RWPE1 (cell line): Measurements from ENCODE around the gene GCFC2.
A peak's percentile ranks its signal among the peaks of the same experiment; 100 is the strongest.
"Not testable (repeated sequence)": the region's sequence is repeated elsewhere in the genome, so short reads cannot be mapped to it uniquely, and the experiment has no call there.

ENCODE experiments used
- CTCF ChIA-PET: fragments of 350-600 bp; sonication (Branson Sonifier 250); formaldehyde crosslinking; extraction: SDS; loops from one replicate; lab custom pipeline; 2021; lab: Yijun Ruan, JAX
- POLR2A ChIA-PET: fragments of 400-600 bp; formaldehyde crosslinking; extraction: SDS; loops from one replicate; lab custom pipeline; 2020; ENCODE audit warnings: antibody characterized with exemption; ENCODE audit not compliant: low non-redundant PET; lab: Yijun Ruan, JAX
- DNase-seq: peaks from one replicate; pipeline ENCODE4 v3.0.0; 2012; ENCODE audit warnings: low spot score
- H3K27ac ChIP-seq: fragments of 450-650 bp; 2 replicates; pipeline ENCODE4 v1.5.1; 2017
- CTCF ChIP-seq: fragments of 450-650 bp; conservative IDR thresholded peaks from 2 replicates; pipeline ENCODE4 v1.5.1; 2017; ENCODE audit warnings: low read depth, mild to moderate bottlenecking

Gene GCFC2

GRCh38 chr2:75729861-75730260 lies 19.1 kb upstream of the GCFC2 start:
- peak; percentile 24 for TF ChIP-seq CTCF
- ChIA-PET POLR2A (no interaction called here), CTCF (interaction anchor here (1.5 kb wide), 1 partner anchor 875 kb away, joined by 4 read pairs; no protein-coding TSS in a partner anchor)
- H3K27ac ChIP-seq: no peak overlapping the region
- no peak for DNase-seq

GRCh38 chr2:75728614-75729419 lies 18.1 kb upstream of the GCFC2 start:
- DNase-seq: no peak
- no peak overlapping the region for H3K27ac ChIP-seq
- POLR2A ChIA-PET: no interaction called here
- TF ChIP-seq CTCF: no peak
- CTCF ChIA-PET: interaction anchor here (0.6 kb wide), 1 partner anchor 16 kb away, joined by 3 read pairs; no protein-coding TSS in a partner anchor

- TF ChIP-seq CTCF: no peak
- POLR2A ChIA-PET: no interaction called here
- DNase-seq: no peak
- H3K27ac ChIP-seq: no peak overlapping the region
- CTCF ChIA-PET: interaction anchor here (0.6 to 0.7 kb wide), 3 partner anchors 75 to 1282 kb away, joined by 3 to 6 read pairs (median 4); no protein-coding TSS in a partner anchor
Measured at GRCh38 chr2:75722687-75723086, 12.0 kb upstream of the GCFC2 start.

- POLR2A ChIA-PET: interaction anchor here (0.7 kb wide), 1 partner anchor 212 kb away, joined by 5 read pairs; no protein-coding TSS in a partner anchor
- TF ChIP-seq CTCF: no peak
- CTCF ChIA-PET: interaction anchor here (0.7 kb wide), 1 partner anchor 632 kb away, joined by 5 read pairs; no protein-coding TSS in a partner anchor
- H3K27ac ChIP-seq: no peak overlapping the region
- DNase-seq: no peak
Measured at GRCh38 chr2:75720525-75720924, 9.8 kb upstream of the GCFC2 start.

- CTCF ChIA-PET: no interaction called here
- DNase-seq: no peak
- H3K27ac ChIP-seq: no peak overlapping the region
- TF ChIP-seq CTCF: no peak
- POLR2A ChIA-PET: no interaction called here
Measured at GRCh38 chr2:75719616-75720015, 8.9 kb upstream of the GCFC2 start.

- no peak for DNase-seq
- no peak for TF ChIP-seq CTCF
- H3K27ac ChIP-seq: no peak overlapping the region
- CTCF ChIA-PET: interaction anchor here (0.7 to 0.9 kb wide), 2 partner anchors 29 to 76 kb away, joined by 3 read pairs; no protein-coding TSS in a partner anchor
- POLR2A ChIA-PET: no interaction called here
Measured at GRCh38 chr2:75716406-75716805, 5.7 kb upstream of the GCFC2 start.

- POLR2A ChIA-PET, DNase-seq: not testable (repeated sequence)
- H3K27ac ChIP-seq: peak overlapping the region; percentile 93; the same call in 1 of the 2 replicates
- CTCF ChIA-PET: interaction anchor here (0.6 kb wide), 1 partner anchor 307 kb away, joined by 3 read pairs; no protein-coding TSS in a partner anchor
Measured at GRCh38 chr2:75711590-75711989, 875 bp upstream of the GCFC2 start.
